Endothelial cell (in vitro differentiated cells): ENCODE measurements around the gene IDS. TPM values are rescaled to one million over a fixed set of nuclear protein-coding genes. Genes with fewer than 3 reads are reported as not detected.
A peak's percentile ranks its signal among the peaks of the same experiment; 100 is the strongest.
"Not testable (repeated sequence)": the region's sequence is repeated elsewhere in the genome, so short reads cannot be mapped to it uniquely, and the experiment has no call there.

ENCODE experiments used
- DNase-seq: peaks from one replicate; pipeline ENCODE4 v3.0.0; 2021; ENCODE audit warnings: low spot score
- H3K27ac Mint-ChIP-seq: one replicate; pipeline ENCODE4 v1.8.0; 2021; ENCODE audit warnings: mixed read lengths, inconsistent platforms; ENCODE audit not compliant: unreplicated experiment
- H3K27me3 Mint-ChIP-seq: one replicate; pipeline ENCODE4 v1.8.0; 2021; ENCODE audit warnings: mild to moderate bottlenecking, moderate library complexity, mixed read lengths, inconsistent platforms; ENCODE audit not compliant: unreplicated experiment
- H3K36me3 Mint-ChIP-seq: one replicate; pipeline ENCODE4 v1.8.0; 2021; ENCODE audit warnings: mild to moderate bottlenecking, low read depth, mixed read lengths, inconsistent platforms; ENCODE audit not compliant: unreplicated experiment
- H3K4me1 Mint-ChIP-seq: one replicate; pipeline ENCODE4 v1.8.0; 2021; ENCODE audit warnings: mild to moderate bottlenecking, mixed read lengths, inconsistent platforms; ENCODE audit not compliant: unreplicated experiment
- H3K4me3 Mint-ChIP-seq: one replicate; pipeline ENCODE4 v1.8.0; 2021; ENCODE audit warnings: mild to moderate bottlenecking, mixed read lengths, inconsistent platforms; ENCODE audit not compliant: unreplicated experiment
- H3K9me3 Mint-ChIP-seq: one replicate; pipeline ENCODE4 v1.8.0; 2021; ENCODE audit warnings: mixed read lengths, inconsistent platforms; ENCODE audit not compliant: unreplicated experiment
- CTCF ChIP-seq: fragments of 200-600 bp; sonication (generic); IDR thresholded peaks from one replicate; pipeline ENCODE4 v1.5.0; 2021; ENCODE audit warnings: antibody characterized with exemption; ENCODE audit not compliant: unreplicated experiment
- total RNA-seq: library from RNA; stranded (reverse); fragmentation: NEBNext Ultra II Directional; extraction: Animal tissue kit (Norgen Biotek cat#: 25700); gene quantifications from one replicate; pipeline ENCODE4 v1.2.1, GENCODE V29; 2021; ENCODE audit not compliant: unreplicated experiment

IDS gene
- total RNA-seq, 1 donor from 2014 or later = 99.2 TPM

GRCh38 chrX:149539283-149540130 lies 34.4 kb upstream of the IDS start:
- Mint-ChIP-seq H3K27me3 (peaks cover 13% of the 10 kb centered on the region), H3K4me3 (peak overlapping the region; percentile 86), H3K4me1 (peaks cover 21% of the 10 kb centered on the region), H3K27ac (peak overlapping the region; percentile 48), H3K9me3 (no peaks in the 10 kb centered on the region), H3K36me3 (peaks cover 4% of the 10 kb centered on the region)
- no peak for TF ChIP-seq CTCF
- DNase-seq = peak; percentile 67

DNA sequence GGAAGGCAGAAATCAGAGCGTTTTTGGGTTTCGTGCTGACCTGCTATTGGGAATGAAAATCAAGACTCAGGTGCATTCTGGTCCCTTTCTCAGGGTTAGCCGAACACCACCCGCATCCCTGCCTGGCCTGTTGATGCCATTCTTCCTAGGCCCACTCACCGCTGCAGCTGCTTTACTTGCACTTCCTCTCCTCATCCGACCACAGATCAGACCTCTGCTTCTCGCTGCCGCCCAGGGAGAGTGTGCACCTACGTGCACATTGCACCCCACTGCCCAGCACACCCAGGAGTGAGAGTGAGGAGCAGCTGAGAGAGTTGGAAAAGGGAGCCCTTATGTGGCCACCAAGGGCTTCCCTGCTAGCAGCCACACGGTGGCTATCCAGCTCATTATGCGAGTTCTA lies 32.4 kb upstream of the IDS start:
- DNase-seq, H3K27ac Mint-ChIP-seq, H3K9me3 Mint-ChIP-seq, H3K4me3 Mint-ChIP-seq, H3K36me3 Mint-ChIP-seq: not testable (repeated sequence)
- Mint-ChIP-seq H3K27me3 (peaks cover 15% of the 10 kb centered on the region), H3K4me1 (peaks cover 18% of the 10 kb centered on the region)

DNA sequence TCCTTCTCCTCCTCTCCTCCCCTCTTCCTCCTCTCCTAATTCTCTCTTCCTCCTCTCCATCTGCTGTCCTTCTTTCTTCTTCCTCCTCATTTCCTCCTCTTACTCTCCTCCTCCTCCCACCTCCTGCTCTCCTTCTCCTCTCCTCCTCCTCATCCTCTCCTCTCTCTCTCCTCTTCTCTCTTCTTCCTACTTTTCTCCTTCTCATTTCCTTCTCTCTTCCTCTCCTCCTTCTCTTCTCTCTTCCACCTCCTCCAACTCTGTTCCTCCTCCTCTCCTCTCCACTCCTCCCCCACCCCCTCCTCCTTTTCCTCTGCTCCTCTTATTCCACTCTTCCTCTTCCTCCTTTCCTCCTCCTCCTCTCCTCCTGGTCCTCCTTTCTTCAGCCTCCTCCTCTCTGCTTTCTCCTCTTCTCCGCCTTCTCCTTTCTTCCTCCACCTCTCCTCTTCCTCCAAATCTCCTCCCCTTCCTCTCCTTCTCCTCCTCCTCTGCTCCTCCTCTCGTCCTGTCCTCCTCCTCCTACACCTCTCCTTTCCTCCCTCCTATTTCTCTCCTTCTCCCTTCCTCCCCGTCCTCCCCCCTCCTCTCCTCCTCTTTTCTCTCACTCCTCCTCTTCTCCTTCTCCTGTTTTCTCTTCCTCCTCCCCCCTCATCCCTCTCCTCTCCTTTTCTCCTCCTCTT lies 30.0 kb upstream of the IDS start:
- peaks cover 14% of the 10 kb centered on the region for H3K27me3 Mint-ChIP-seq
- peaks cover 15% of the 10 kb centered on the region for H3K36me3 Mint-ChIP-seq
- not testable (repeated sequence) for H3K9me3 Mint-ChIP-seq, H3K27ac Mint-ChIP-seq, H3K4me1 Mint-ChIP-seq, H3K4me3 Mint-ChIP-seq, DNase-seq

- DNase-seq, H3K9me3 Mint-ChIP-seq, H3K4me3 Mint-ChIP-seq, H3K4me1 Mint-ChIP-seq, H3K27me3 Mint-ChIP-seq: not testable (repeated sequence)
- peak overlapping the region; percentile 36 for H3K27ac Mint-ChIP-seq
- peaks cover 15% of the 10 kb centered on the region for H3K36me3 Mint-ChIP-seq
Measured at GRCh38 chrX:149533999-149534398, 28.9 kb upstream of the IDS start.

- not testable (repeated sequence) for H3K27ac Mint-ChIP-seq, H3K27me3 Mint-ChIP-seq, H3K4me3 Mint-ChIP-seq, DNase-seq, H3K9me3 Mint-ChIP-seq, H3K4me1 Mint-ChIP-seq
- peaks cover 15% of the 10 kb centered on the region for H3K36me3 Mint-ChIP-seq
Measured at GRCh38 chrX:149532868-149533267, 27.8 kb upstream of the IDS start.

- H3K27me3 Mint-ChIP-seq = peaks cover 7% of the 10 kb centered on the region
- H3K36me3 Mint-ChIP-seq = peaks cover 15% of the 10 kb centered on the region
- peaks cover 9% of the 10 kb centered on the region for H3K4me1 Mint-ChIP-seq
- no peak overlapping the region for H3K4me3 Mint-ChIP-seq
- H3K27ac Mint-ChIP-seq = no peak overlapping the region
- no peak for DNase-seq
- no peak for TF ChIP-seq CTCF
- H3K9me3 Mint-ChIP-seq = no peaks in the 10 kb centered on the region
Measured at GRCh38 chrX:149531599-149531998, 26.5 kb upstream of the IDS start.

- no peak for DNase-seq
- no peak overlapping the region for H3K4me3 Mint-ChIP-seq
- peaks cover 7% of the 10 kb centered on the region for H3K36me3 Mint-ChIP-seq
- no peaks in the 10 kb centered on the region for H3K9me3 Mint-ChIP-seq
- no peak overlapping the region for H3K27ac Mint-ChIP-seq
- no peak for TF ChIP-seq CTCF
- H3K27me3 Mint-ChIP-seq = peaks cover 1% of the 10 kb centered on the region
- H3K4me1 Mint-ChIP-seq = peaks cover 2% of the 10 kb centered on the region
Measured at GRCh38 chrX:149528381-149528780, 23.3 kb upstream of the IDS start.
